RCC 7860 (cell line): ENCODE measurements around the gene OR10K2.

ENCODE experiments used
- DNase-seq: peaks from one replicate; pipeline ENCODE4 v3.0.0-alpha.2; 2015; ENCODE audit warnings: low spot score
- FAIRE-seq: peaks from 2 replicates; lab custom pipeline; 2012; peaks lifted over from hg19 to GRCh38; lab: Jason Lieb, UNC

The OR10K2 gene

GRCh38 chr1:158371188-158371953 is 54.7 kb downstream of the OR10K2 start:
- DNase-seq (no peak), FAIRE-seq (no peak)
